GM23338 (cell line): ENCODE data around the gene TENM4. TPM values are rescaled to one million over a fixed set of nuclear protein-coding genes. Genes with fewer than 3 reads are reported as not detected.

Experiments used
- ATAC-seq: fragments of 200-7000 bp; cut with Tn5 transposase; 3 replicates; pipeline ENCODE4 v1.9.1; 2020
- DNase-seq: peaks from one replicate; pipeline ENCODE4 v3.0.0-alpha.2; 2015; ENCODE audit warnings: low spot score
- H2AFZ ChIP-seq: fragments of 200-600 bp; sonication (generic); 2 replicates; pipeline ENCODE4 v1.8.0; 2016; ENCODE audit warnings: antibody characterized with exemption, mild to moderate bottlenecking, moderate library complexity
- H3F3A ChIP-seq: fragments of 200-600 bp; sonication (generic); replicated peaks from 2 replicates; pipeline ENCODE4 v1.8.0; 2017; ENCODE audit warnings: antibody characterized with exemption, mixed run types, low read depth
- H3K27ac ChIP-seq: fragments of 200-600 bp; sonication (generic); 2 replicates; pipeline ENCODE4 v1.6.1; 2016; ENCODE audit warnings: low read depth
- H3K27me3 ChIP-seq: fragments of 200-600 bp; sonication (generic); 2 replicates; pipeline ENCODE4 v1.8.0; 2016; ENCODE audit warnings: mild to moderate bottlenecking, mixed run types, moderate library complexity; ENCODE audit not compliant: insufficient read depth
- H3K36me3 ChIP-seq: fragments of 200-600 bp; sonication (generic); 2 replicates; pipeline ENCODE4 v1.8.0; 2016; ENCODE audit warnings: mild to moderate bottlenecking; ENCODE audit not compliant: insufficient read depth
- H3K4me1 ChIP-seq: fragments of 200-600 bp; sonication (generic); 2 replicates; pipeline ENCODE4 v1.8.0; 2016; ENCODE audit warnings: mild to moderate bottlenecking, moderate library complexity; ENCODE audit not compliant: insufficient read depth
- H3K4me2 ChIP-seq: fragments of 200-600 bp; sonication (generic); 2 replicates; pipeline ENCODE4 v1.7.1; 2017; ENCODE audit warnings: mixed run types
- H3K4me3 ChIP-seq: fragments of 200-600 bp; sonication (generic); 2 replicates; pipeline ENCODE4 v1.6.1; 2016; ENCODE audit warnings: mixed run types
- H3K79me2 ChIP-seq: fragments of 200-600 bp; sonication (generic); replicated peaks from 2 replicates; pipeline ENCODE4 v1.8.0; 2017; ENCODE audit warnings: mild to moderate bottlenecking; ENCODE audit not compliant: insufficient read depth
- H3K9me2 ChIP-seq: fragments of 200-600 bp; sonication (generic); 2 replicates; pipeline ENCODE4 v1.8.0; 2017; ENCODE audit not compliant: insufficient read depth
- H4K20me1 ChIP-seq: fragments of 200-600 bp; sonication (generic); replicated peaks from 2 replicates; pipeline ENCODE4 v1.8.0; 2017; ENCODE audit warnings: mild to moderate bottlenecking; ENCODE audit not compliant: insufficient read depth
- H3K27ac Mint-ChIP-seq: 2 replicates; pipeline ENCODE4 v1.8.0; 2020; ENCODE audit warnings: inconsistent platforms, mild to moderate bottlenecking, moderate library complexity, mixed read lengths
- H3K27me3 Mint-ChIP-seq: 3 replicates; pipeline ENCODE4 v1.8.0; 2022; ENCODE audit warnings: low read depth, mild to moderate bottlenecking, moderate library complexity, mixed read lengths, inconsistent platforms; ENCODE audit not compliant: insufficient read depth, poor library complexity
- H3K36me3 Mint-ChIP-seq: 3 replicates; pipeline ENCODE4 v1.8.0; 2021; ENCODE audit warnings: low read depth, mild to moderate bottlenecking, inconsistent platforms, moderate library complexity, mixed read lengths
- H3K4me1 Mint-ChIP-seq: 3 replicates; pipeline ENCODE4 v1.8.0; 2020; ENCODE audit warnings: mild to moderate bottlenecking, inconsistent platforms, mixed read lengths
- H3K4me3 Mint-ChIP-seq: 3 replicates; pipeline ENCODE4 v1.8.0; 2021; ENCODE audit warnings: moderate library complexity, mild to moderate bottlenecking, inconsistent platforms, mixed read lengths
- H3K9me3 Mint-ChIP-seq: 3 replicates; pipeline ENCODE4 v1.8.0; 2020; ENCODE audit warnings: moderate library complexity, mild to moderate bottlenecking, inconsistent platforms, mixed read lengths
- CREB1 ChIP-seq: fragments of 250-450 bp; sonication (Bioruptor Pico); IDR thresholded peaks from 2 replicates; pipeline ENCODE4 v1.5.0; 2020; ENCODE audit warnings: low read depth, mild to moderate bottlenecking, moderate library complexity
- CTCF ChIP-seq, 2 experiments: fragments of 200-600 bp in 1 of 2; sonication (generic) in 1 of 2; conservative IDR thresholded peaks; 2 replicates each; pipeline versions ENCODE4 v1.5.1 to v1.6.1; 2016 to 2017; ENCODE audit warnings: antibody characterized with exemption in 2 of 2, low read depth in 2 of 2, mild to moderate bottlenecking in 2 of 2, moderate library complexity in 1 of 2
- NANOG ChIP-seq: IDR thresholded peaks from 2 replicates; pipeline ENCODE4 v1.6.1; 2016; ENCODE audit warnings: antibody characterized with exemption, borderline replicate concordance
- REST ChIP-seq: IDR thresholded peaks from one replicate; pipeline ENCODE4 v1.6.1; 2018; ENCODE audit warnings: antibody characterized with exemption; ENCODE audit not compliant: unreplicated experiment
- polyA plus RNA-seq: library from polyadenylated mRNA; unstranded; fragments of >200 nt; fragmentation: Nextera tagmentation; extraction: Ambion mirVana; gene quantifications from 2 replicates; pipeline ENCODE4 v1.2.1, GENCODE V29; 2016
- total RNA-seq: library from RNA; depleted of rRNA; stranded (reverse); fragments of >200 nt; shearing (Covaris generic); gene quantifications from 2 replicates; pipeline ENCODE4 v1.2.3, GENCODE V29; 2014

TENM4 gene
- total and polyA plus RNA-seq, 2 experiments from 2014 or later: 7.3 TPM

- no peak overlapping the region for H3K27ac Mint-ChIP-seq
Measured at GRCh38 chr11:79019975-79020374, 420.9 kb downstream of the TENM4 start.

GRCh38 chr11:79019277-79019676, 421.6 kb downstream of the TENM4 start:
- H3K27ac Mint-ChIP-seq: no peak overlapping the region
- no peak overlapping the region for H3K4me3 Mint-ChIP-seq
- Histone ChIP-seq H3K4me3 (no peak overlapping the region), H3K4me1 (no peaks in the 10 kb centered on the region), H3K36me3 (no peaks in the 10 kb centered on the region), H3F3A (no peaks in the 10 kb centered on the region), H3K4me2 (no peak overlapping the region), H2AFZ (no peak overlapping the region), H3K27me3 (no peaks in the 10 kb centered on the region), H4K20me1 (no peaks in the 10 kb centered on the region), H3K9me2 (peaks cover 10% of the 10 kb centered on the region; the same call in 1 of the 2 replicates), H3K79me2 (no peaks in the 10 kb centered on the region), H3K27ac (no peak overlapping the region)
- DNase-seq (no peak), ATAC-seq (no peak)
- no peaks in the 10 kb centered on the region for H3K36me3 Mint-ChIP-seq
- H3K4me1 Mint-ChIP-seq: peaks cover 11% of the 10 kb centered on the region; the same call in 2 of the 3 replicates
- no peak for TF ChIP-seq CREB1 (CRISPR knock-in tag)
- TF ChIP-seq REST: no peak
- no peak for TF ChIP-seq CTCF (conservative IDR thresholded peaks at IDR 0.05; ENCODE audit: low read depth in 2 of 2)
- H3K9me3 Mint-ChIP-seq: no peaks in the 10 kb centered on the region
- peaks cover 3% of the 10 kb centered on the region for H3K27me3 Mint-ChIP-seq

More at GRCh38 chr11:79019975-79020374, 420.9 kb downstream of the TENM4 start:
- Mint-ChIP-seq H3K9me3 (no peaks in the 10 kb centered on the region), H3K4me1 (peaks cover 11% of the 10 kb centered on the region; the same call in 2 of the 3 replicates), H3K4me3 (no peak overlapping the region), H3K36me3 (no peaks in the 10 kb centered on the region), H3K27me3 (peaks cover 3% of the 10 kb centered on the region)
- H3K4me1 ChIP-seq: 0 out of 2 replicates have a peak, but pooled peaks cover under 1% of the 10 kb centered on the region
- no peak overlapping the region for H3K4me2 ChIP-seq
- no peaks in the 10 kb centered on the region for H3K36me3 ChIP-seq
- no peaks in the 10 kb centered on the region for H3K27me3 ChIP-seq
- ATAC-seq (no peak), DNase-seq (no peak)
- H3K27ac ChIP-seq: no peak overlapping the region
- H2AFZ ChIP-seq: no peak overlapping the region
- H3K4me3 ChIP-seq: no peak overlapping the region
- TF ChIP-seq NANOG: no peak
- no peaks in the 10 kb centered on the region for H4K20me1 ChIP-seq
- H3F3A ChIP-seq: no peaks in the 10 kb centered on the region
- no peaks in the 10 kb centered on the region for H3K79me2 ChIP-seq
- H3K9me2 ChIP-seq: peaks cover 10% of the 10 kb centered on the region; the same call in 1 of the 2 replicates
